HEK293T (cell line): ENCODE results near the gene TPRX1.
"Not testable (repeated sequence)": the region's sequence is repeated elsewhere in the genome, so short reads cannot be mapped to it uniquely, and the experiment has no call there.

Source experiments
- CTCF ChIA-PET: fragments of 350-600 bp; formaldehyde crosslinking; extraction: SDS; loops from one replicate; lab custom pipeline; 2021; ENCODE audit warnings: antibody characterized with exemption, inconsistent platforms; lab: Yijun Ruan, JAX
- POLR2A ChIA-PET: fragments of 350-600 bp; formaldehyde crosslinking; extraction: SDS; loops from one replicate; lab custom pipeline; 2020; ENCODE audit warnings: antibody characterized with exemption, inconsistent platforms; lab: Yijun Ruan, JAX
- DNase-seq: peaks from one replicate; pipeline ENCODE4 v3.0.0; 2012; ENCODE audit warnings: mixed read lengths; ENCODE audit errors: extremely low spot score
- ARNT ChIP-seq: fragments of 450-650 bp; IDR thresholded peaks from 2 replicates; pipeline ENCODE4 v1.6.1; 2017; ENCODE audit warnings: mild to moderate bottlenecking
- BHLHE40 ChIP-seq: fragments of 450-650 bp; IDR thresholded peaks from 2 replicates; pipeline ENCODE4 v1.6.1; 2016; ENCODE audit warnings: mild to moderate bottlenecking, moderate library complexity, borderline replicate concordance
- CTBP1 ChIP-seq: fragments of 450-650 bp; IDR thresholded peaks from 2 replicates; pipeline ENCODE4 v1.6.1; 2016; ENCODE audit warnings: borderline replicate concordance
- ELF4 ChIP-seq: fragments of 450-650 bp; IDR thresholded peaks from 2 replicates; pipeline ENCODE4 v1.6.1; 2017; ENCODE audit warnings: antibody characterized with exemption
- FOXA1 ChIP-seq: fragments of 450-650 bp; IDR thresholded peaks from 2 replicates; pipeline ENCODE4 v1.6.1; 2016; ENCODE audit warnings: mild to moderate bottlenecking
- FOXK2 ChIP-seq: fragments of 450-650 bp; IDR thresholded peaks from 2 replicates; pipeline ENCODE4 v1.6.1; 2016; ENCODE audit warnings: mild to moderate bottlenecking
- FOXM1 ChIP-seq: fragments of 450-650 bp; IDR thresholded peaks from 2 replicates; pipeline ENCODE4 v1.6.1; 2017; ENCODE audit warnings: mild to moderate bottlenecking, borderline replicate concordance
- HDGF ChIP-seq: fragments of 450-650 bp; IDR thresholded peaks from 2 replicates; pipeline ENCODE4 v1.6.1; 2017; ENCODE audit warnings: antibody characterized with exemption, borderline replicate concordance
- L3MBTL2 ChIP-seq: fragments of 450-650 bp; conservative IDR thresholded peaks from 2 replicates; pipeline ENCODE4 v1.6.1; 2016; ENCODE audit warnings: mild to moderate bottlenecking
- LEF1 ChIP-seq: fragments of 450-650 bp; IDR thresholded peaks from 2 replicates; pipeline ENCODE4 v1.6.1; 2017; ENCODE audit warnings: mild to moderate bottlenecking, borderline replicate concordance
- NFRKB ChIP-seq: fragments of 450-650 bp; IDR thresholded peaks from 2 replicates; pipeline ENCODE4 v1.6.1; 2016; ENCODE audit warnings: mild to moderate bottlenecking, moderate library complexity
- PKNOX1 ChIP-seq: fragments of 450-650 bp; IDR thresholded peaks from 2 replicates; pipeline ENCODE4 v1.6.1; 2016
- SP1 ChIP-seq: fragments of 450-650 bp; IDR thresholded peaks from 2 replicates; pipeline ENCODE4 v1.6.1; 2017
- SUZ12 ChIP-seq: fragments of 450-650 bp; IDR thresholded peaks from 2 replicates; pipeline ENCODE4 v1.6.1; 2016; ENCODE audit warnings: mild to moderate bottlenecking
- TARDBP ChIP-seq: fragments of 450-650 bp; IDR thresholded peaks from 2 replicates; pipeline ENCODE4 v1.6.1; 2016
- ZNF384 ChIP-seq: fragments of 450-650 bp; IDR thresholded peaks from 2 replicates; pipeline ENCODE4 v1.6.1; 2016

TPRX1 gene

GRCh38 chr19:47819858-47820257, 15.5 kb upstream of the TPRX1 start:
- no peak for DNase-seq
- CTCF ChIA-PET, result no interaction called here
- no peak for TF ChIP-seq FOXM1
- TF ChIP-seq ARNT, result no peak
- TF ChIP-seq SUZ12, result no peak
- no peak for TF ChIP-seq LEF1
- TF ChIP-seq SP1, result no peak
- no peak for TF ChIP-seq ZNF384
- TF ChIP-seq PKNOX1, result no peak
- POLR2A ChIA-PET, result no interaction called here

GRCh38 chr19:47818221-47818620, 13.9 kb upstream of the TPRX1 start:
- POLR2A ChIA-PET, CTCF ChIA-PET, DNase-seq: not testable (repeated sequence)

GRCh38 chr19:47816270-47816669, 11.9 kb upstream of the TPRX1 start:
- CTCF ChIA-PET, result interaction anchor here (0.6 to 1.1 kb wide), 2 partner anchors 10 to 52 kb away, joined by 3 to 7 read pairs; no protein-coding TSS in a partner anchor
- DNase-seq, POLR2A ChIA-PET: not testable (repeated sequence)

- ChIA-PET POLR2A (interaction anchor here (0.6 kb wide), 1 partner anchor 14 kb away, joined by 3 read pairs; no protein-coding TSS in a partner anchor), CTCF (interaction anchor here (0.9 to 1.7 kb wide), 4 partner anchors 16 to 55 kb away, joined by 3 to 10 read pairs (median 4); no protein-coding TSS in a partner anchor)
- TF ChIP-seq LEF1 (no peak), HDGF (no peak), SUZ12 (no peak), SP1 (no peak), ARNT (no peak), ELF4 (no peak), FOXM1 (no peak), TARDBP (no peak), NFRKB (no peak)
- DNase-seq, result no peak
Observed at GRCh38 chr19:47813995-47814328, 9.6 kb upstream of the TPRX1 start.

- ChIA-PET CTCF (interaction anchor here (1.3 to 1.7 kb wide), 3 partner anchors 16 to 56 kb away, joined by 4 to 10 read pairs (median 4); no protein-coding TSS in a partner anchor), POLR2A (interaction anchor here (0.6 kb wide), 1 partner anchor 13 kb away, joined by 3 read pairs; no protein-coding TSS in a partner anchor)
- TF ChIP-seq FOXK2 (no peak), HDGF (no peak), TARDBP (no peak), SP1 (no peak), L3MBTL2 (no peak), ELF4 (no peak), SUZ12 (no peak), CTBP1 (no peak), ZNF384 (no peak)
- peak; percentile 89 for DNase-seq
Observed at GRCh38 chr19:47813304-47813994, 9.1 kb upstream of the TPRX1 start.

- POLR2A ChIA-PET, result no interaction called here
Observed at GRCh38 chr19:47806435-47806834, 2.1 kb upstream of the TPRX1 start.

GRCh38 chr19:47805313-47805712, 962 bp upstream of the TPRX1 start:
- no peak for DNase-seq
- ChIA-PET POLR2A (no interaction called here), CTCF (no interaction called here)
- TF ChIP-seq CTBP1, result no peak
- no peak for TF ChIP-seq BHLHE40
- no peak for TF ChIP-seq FOXK2
- TF ChIP-seq ZNF384, result no peak
- no peak for TF ChIP-seq ARNT
- TF ChIP-seq NFRKB, result no peak
- no peak for TF ChIP-seq SP1
- no peak for TF ChIP-seq SUZ12
- TF ChIP-seq PKNOX1, result no peak
- no peak for TF ChIP-seq FOXA1

More at GRCh38 chr19:47806435-47806834, 2.1 kb upstream of the TPRX1 start:
- no peak for DNase-seq
- CTCF ChIA-PET, result no interaction called here
- TF ChIP-seq LEF1, result no peak
- no peak for TF ChIP-seq ARNT

- CTCF ChIA-PET, DNase-seq, POLR2A ChIA-PET: not testable (repeated sequence)
Observed at GRCh38 chr19:47803671-47804070, 680 bp downstream of the TPRX1 start.

- DNase-seq, CTCF ChIA-PET, POLR2A ChIA-PET: not testable (repeated sequence)
Observed at GRCh38 chr19:47803148-47803547, 1.2 kb downstream of the TPRX1 start.
